ENCODE measurements around the gene ACSF3. TPM values are rescaled to one million over a fixed set of nuclear protein-coding genes. Genes with fewer than 3 reads are reported as not detected.
A peak's percentile ranks its signal among the peaks of the same experiment; 100 is the strongest.

Gene ACSF3
- total RNA-seq, 1 experiment from 2014 or later = 39.2 TPM

- intact Hi-C loops (cut with micrococcal nuclease) = loop anchor here (1.0 kb wide), 1 partner anchor 163 kb away; no protein-coding TSS in a partner anchor
- H3K4me3 Mint-ChIP-seq (ENCODE audit: unreplicated experiment) = peak overlapping the region; percentile 86
- H3K27me3 Mint-ChIP-seq (ENCODE audit: insufficient read depth, unreplicated experiment) = peaks cover 11% of the 10 kb centered on the region
Measured at GRCh38 chr16:89053725-89054029, 40.0 kb upstream of the ACSF3 start.

GRCh38 chr16:89054261-89054661 is 39.4 kb upstream of the ACSF3 start:
- peak overlapping the region; percentile 29 for H3K4me3 Mint-ChIP-seq (ENCODE audit: unreplicated experiment)
- CTCF ChIA-PET = interaction anchor here (0.6 kb wide), 1 partner anchor 1511 kb away, joined by 3 read pairs; no protein-coding TSS in a partner anchor
- POLR2A ChIA-PET = interaction anchor here (1.5 kb wide), 1 partner anchor 484 kb away, joined by 5 read pairs; the partner anchor contains the start of gene ZC3H18
- H3K36me3 Mint-ChIP-seq (ENCODE audit: insufficient read depth, unreplicated experiment) = no peaks in the 10 kb centered on the region
- no TSS peak for BruUV-seq (replicated peaks)
- H3K27me3 Mint-ChIP-seq (ENCODE audit: insufficient read depth, unreplicated experiment) = peaks cover 11% of the 10 kb centered on the region
- intact Hi-C loops (cut with micrococcal nuclease) = no loop called here
- H3K4me1 Mint-ChIP-seq (ENCODE audit: insufficient read depth, unreplicated experiment) = peaks cover 10% of the 10 kb centered on the region
- H3K9me3 Mint-ChIP-seq (ENCODE audit: unreplicated experiment) = no peaks in the 10 kb centered on the region
- no peak for DNase-seq (ENCODE audit: unreplicated experiment)
- TF ChIP-seq CTCF (IDR thresholded peaks at IDR 0.05; ENCODE audit: unreplicated experiment) = no peak
- H3K27ac Mint-ChIP-seq (ENCODE audit: low read depth, unreplicated experiment) = no peak overlapping the region

More at GRCh38 chr16:89053725-89054029, 40.0 kb upstream of the ACSF3 start:
- ChIA-PET CTCF (interaction anchor here (0.6 kb wide), 1 partner anchor 1510 kb away, joined by 3 read pairs; no protein-coding TSS in a partner anchor), POLR2A (interaction anchor here (0.6 to 1.5 kb wide), 3 partner anchors 164 to 483 kb away, joined by 3 to 5 read pairs (median 4); partner anchors contain the start of genes ZC3H18 and ZNF778)
- no TSS peak for BruUV-seq (replicated peaks)
- Mint-ChIP-seq H3K27ac (ENCODE audit: low read depth, unreplicated experiment) (peak overlapping the region; percentile 54), H3K4me1 (ENCODE audit: insufficient read depth, unreplicated experiment) (peaks cover 10% of the 10 kb centered on the region), H3K36me3 (ENCODE audit: insufficient read depth, unreplicated experiment) (no peaks in the 10 kb centered on the region), H3K9me3 (ENCODE audit: unreplicated experiment) (no peaks in the 10 kb centered on the region)
- no peak for TF ChIP-seq CTCF (IDR thresholded peaks at IDR 0.05; ENCODE audit: unreplicated experiment)
- no peak for DNase-seq (ENCODE audit: unreplicated experiment)

GRCh38 chr16:89054714-89055113 is 38.9 kb upstream of the ACSF3 start:
- Mint-ChIP-seq H3K36me3 (ENCODE audit: insufficient read depth, unreplicated experiment) (no peaks in the 10 kb centered on the region), H3K27me3 (ENCODE audit: insufficient read depth, unreplicated experiment) (peaks cover 11% of the 10 kb centered on the region), H3K4me1 (ENCODE audit: insufficient read depth, unreplicated experiment) (peaks cover 10% of the 10 kb centered on the region), H3K4me3 (ENCODE audit: unreplicated experiment) (peak overlapping the region; percentile 29), H3K9me3 (ENCODE audit: unreplicated experiment) (no peaks in the 10 kb centered on the region), H3K27ac (ENCODE audit: low read depth, unreplicated experiment) (no peak overlapping the region)
- ChIA-PET CTCF (no interaction called here), POLR2A (interaction anchor here (1.5 kb wide), 1 partner anchor 484 kb away, joined by 5 read pairs; the partner anchor contains the start of gene ZC3H18)
- intact Hi-C loops (cut with micrococcal nuclease) = no loop called here
- TF ChIP-seq CTCF (IDR thresholded peaks at IDR 0.05; ENCODE audit: unreplicated experiment) = no peak
- BruUV-seq (replicated peaks) = no TSS peak
- no peak for DNase-seq (ENCODE audit: unreplicated experiment)

- Mint-ChIP-seq H3K27ac (ENCODE audit: low read depth, unreplicated experiment) (no peak overlapping the region), H3K4me3 (ENCODE audit: unreplicated experiment) (no peak overlapping the region), H3K9me3 (ENCODE audit: unreplicated experiment) (no peaks in the 10 kb centered on the region), H3K4me1 (ENCODE audit: insufficient read depth, unreplicated experiment) (peaks cover 10% of the 10 kb centered on the region), H3K36me3 (ENCODE audit: insufficient read depth, unreplicated experiment) (no peaks in the 10 kb centered on the region), H3K27me3 (ENCODE audit: insufficient read depth, unreplicated experiment) (peaks cover 15% of the 10 kb centered on the region)
- ChIA-PET CTCF (no interaction called here), POLR2A (no interaction called here)
- intact Hi-C loops (cut with micrococcal nuclease) = no loop called here
- TF ChIP-seq CTCF (IDR thresholded peaks at IDR 0.05; ENCODE audit: unreplicated experiment) = no peak
- no TSS peak for BruUV-seq (replicated peaks)
- no peak for DNase-seq (ENCODE audit: unreplicated experiment)
Measured at GRCh38 chr16:89055313-89055712, 38.3 kb upstream of the ACSF3 start.

Measured in MCF 10A (cell line).